SJCRH30 (cell line): Measurements from ENCODE around the gene DNAH17. TPM values are rescaled to one million over a fixed set of nuclear protein-coding genes. Genes with fewer than 3 reads are reported as not detected.

Source experiments
- DNase-seq, 2 experiments: peaks; one replicate each; pipeline ENCODE4 v3.0.0-alpha.2; 2015 to 2020
- H3K27ac ChIP-seq: fragments of 250-450 bp; sonication (Bioruptor Pico); 2 replicates; pipeline ENCODE4 v1.5.1; 2020; ENCODE audit warnings: mild to moderate bottlenecking, moderate library complexity
- H3K27me3 ChIP-seq: fragments of 250-450 bp; sonication (Bioruptor Pico); 2 replicates; pipeline ENCODE4 v1.5.1; 2020; ENCODE audit warnings: mild to moderate bottlenecking, moderate library complexity
- H3K36me3 ChIP-seq: fragments of 250-450 bp; sonication (Bioruptor Pico); 2 replicates; pipeline ENCODE4 v1.5.1; 2020; ENCODE audit warnings: mild to moderate bottlenecking, moderate library complexity
- H3K4me1 ChIP-seq: fragments of 250-450 bp; sonication (Bioruptor Pico); 2 replicates; pipeline ENCODE4 v1.5.1; 2020; ENCODE audit warnings: mild to moderate bottlenecking, moderate library complexity
- H3K4me3 ChIP-seq: fragments of 250-450 bp; sonication (Bioruptor Pico); 2 replicates; pipeline ENCODE4 v1.5.1; 2020; ENCODE audit warnings: mild to moderate bottlenecking, moderate library complexity
- H3K9me3 ChIP-seq: fragments of 250-450 bp; sonication (Bioruptor Pico); replicated peaks from 2 replicates; pipeline ENCODE4 v1.5.1; 2020; ENCODE audit warnings: mild to moderate bottlenecking, moderate library complexity
- total RNA-seq: library from RNA; depleted of rRNA; stranded (reverse); fragments of >200 nt; shearing (Covaris generic); gene quantifications from 2 replicates; pipeline ENCODE4 v1.2.3, GENCODE V29; 2014

Gene DNAH17
- total RNA-seq, 1 experiment from 2014 or later, result 3.1 TPM

DNA sequence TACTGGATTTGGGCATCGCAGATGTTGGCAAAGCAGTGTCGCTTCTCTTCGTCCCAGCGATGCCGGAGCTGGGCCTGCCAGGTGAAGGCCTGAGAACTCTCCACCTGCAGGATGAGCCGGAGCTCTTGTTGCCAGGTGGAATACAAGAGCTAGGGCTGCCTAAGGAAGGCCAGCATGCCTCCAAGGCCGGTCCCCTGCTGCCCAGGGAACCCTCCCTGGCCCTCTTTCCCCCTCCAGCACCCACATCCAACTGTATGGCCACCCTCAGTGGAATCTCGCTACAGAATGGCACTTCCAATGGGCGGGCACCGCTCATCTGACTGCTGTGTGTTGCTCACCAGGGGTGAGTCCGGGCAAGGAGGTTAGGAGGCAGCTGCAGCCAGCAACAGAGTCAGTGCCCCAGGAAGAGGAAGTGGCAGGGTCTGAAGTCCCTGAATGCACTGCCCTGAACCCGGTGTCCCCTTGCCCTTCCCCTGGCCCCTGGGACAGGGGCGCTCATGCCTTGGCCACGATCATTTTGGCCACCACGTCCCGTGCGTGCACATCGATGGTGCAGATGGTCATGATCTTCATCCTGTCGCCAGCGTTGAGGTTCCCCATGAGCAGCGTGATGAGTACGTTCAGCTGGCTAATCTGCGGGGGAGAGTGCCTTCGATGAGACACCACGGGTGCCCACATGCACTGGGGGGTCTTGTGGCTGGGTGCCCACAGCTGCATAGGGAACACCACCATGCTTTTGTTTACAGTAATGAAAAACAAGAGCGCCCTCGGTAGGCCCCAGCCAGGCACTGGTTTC, 75.8 kb downstream of the DNAH17 start:
- Histone ChIP-seq H3K4me3 (no peak overlapping the region), H3K36me3 (no peaks in the 10 kb centered on the region), H3K27ac (no peak overlapping the region), H3K4me1 (peaks cover 7% of the 10 kb centered on the region), H3K27me3 (no peaks in the 10 kb centered on the region), H3K9me3 (no peaks in the 10 kb centered on the region)
- peak in 1 of 2 experiments; percentile 39 for DNase-seq

DNA sequence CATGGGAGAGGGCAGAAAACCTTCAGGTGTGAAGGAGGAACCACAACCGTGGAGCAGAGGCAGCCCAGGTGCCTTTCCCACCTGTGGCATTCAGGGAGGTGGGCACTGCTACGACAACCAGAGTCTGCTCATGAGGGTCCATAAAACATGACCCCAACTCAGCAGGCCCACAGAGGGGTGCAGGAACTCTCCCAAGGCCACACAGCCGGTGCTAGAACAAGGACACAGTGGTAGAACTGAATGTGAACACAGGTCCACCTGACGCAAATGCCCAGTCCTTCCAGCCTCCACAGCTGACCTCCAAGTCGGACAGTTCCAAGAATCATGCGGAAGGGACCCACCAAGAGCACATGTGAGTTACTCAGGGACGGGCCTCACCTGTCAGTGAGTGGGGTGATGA, 76.4 kb downstream of the DNAH17 start:
- DNase-seq, result no peak
- no peak overlapping the region for H3K27ac ChIP-seq
- peaks cover 7% of the 10 kb centered on the region for H3K4me1 ChIP-seq
- H3K36me3 ChIP-seq, result no peaks in the 10 kb centered on the region
- H3K4me3 ChIP-seq, result no peak overlapping the region
- H3K27me3 ChIP-seq, result no peaks in the 10 kb centered on the region
- no peaks in the 10 kb centered on the region for H3K9me3 ChIP-seq

GRCh38 chr17:78499715-78500540, 77.3 kb downstream of the DNAH17 start:
- no peak for DNase-seq
- H3K4me3 ChIP-seq, result no peak overlapping the region

DNA sequence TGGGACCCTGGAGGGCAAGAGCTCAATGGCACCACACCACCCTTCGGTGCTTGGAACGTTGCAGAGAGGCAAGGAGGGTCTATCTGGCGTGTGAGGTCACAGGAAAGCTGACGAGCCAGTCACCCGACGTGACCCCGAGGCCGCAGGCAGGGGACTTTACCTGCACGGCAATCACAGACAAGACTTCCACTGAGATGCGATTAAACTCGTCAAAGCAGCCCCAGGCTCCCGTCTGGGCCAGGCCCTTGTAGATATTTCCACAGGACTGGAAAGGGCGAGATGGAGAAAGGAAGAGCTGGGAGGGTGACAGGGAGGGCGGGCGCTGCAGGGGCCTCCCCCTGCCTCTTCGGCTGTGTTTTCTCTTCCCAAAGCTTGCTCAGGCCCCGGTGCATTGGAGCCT, 78.3 kb downstream of the DNAH17 start:
- H3K27ac ChIP-seq, result no peak overlapping the region
- no peak for DNase-seq
- peaks cover 7% of the 10 kb centered on the region for H3K4me1 ChIP-seq
- H3K4me3 ChIP-seq, result no peak overlapping the region
- no peaks in the 10 kb centered on the region for H3K36me3 ChIP-seq
- no peaks in the 10 kb centered on the region for H3K9me3 ChIP-seq
- no peaks in the 10 kb centered on the region for H3K27me3 ChIP-seq

More at GRCh38 chr17:78499715-78500540, 77.3 kb downstream of the DNAH17 start:
- H3K36me3 ChIP-seq, result no peaks in the 10 kb centered on the region
- H3K27ac ChIP-seq, result no peak overlapping the region
- H3K9me3 ChIP-seq, result no peaks in the 10 kb centered on the region
- H3K4me1 ChIP-seq, result peaks cover 7% of the 10 kb centered on the region
- H3K27me3 ChIP-seq, result no peaks in the 10 kb centered on the region

DNA sequence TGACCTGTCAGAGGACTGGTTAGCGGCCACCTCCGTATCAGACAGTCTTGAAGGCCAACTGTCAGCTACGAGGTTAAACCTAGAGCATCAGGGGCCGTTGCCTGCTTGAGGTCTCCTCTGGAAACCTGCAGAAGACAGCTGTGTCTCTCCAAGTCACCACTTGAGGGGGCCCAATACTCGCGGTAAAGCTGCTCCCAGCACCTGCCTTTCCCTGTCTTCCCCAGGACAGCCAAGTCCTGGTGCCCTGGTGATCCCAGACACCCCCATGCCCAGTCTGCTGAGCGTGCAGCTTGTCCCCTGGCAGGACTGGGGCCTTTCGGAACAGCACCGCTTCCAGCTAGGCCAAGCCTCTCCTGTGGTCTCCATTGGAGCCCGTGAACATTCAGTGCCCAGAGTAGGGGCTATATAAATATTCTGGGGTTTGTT, 80.1 kb downstream of the DNAH17 start:
- H3K36me3 ChIP-seq, result no peaks in the 10 kb centered on the region
- H3K27ac ChIP-seq, result peak overlapping the region; percentile 4; the same call in 1 of the 2 replicates
- H3K4me1 ChIP-seq, result peaks cover 7% of the 10 kb centered on the region
- H3K4me3 ChIP-seq, result no peak overlapping the region
- H3K27me3 ChIP-seq, result no peaks in the 10 kb centered on the region
- no peaks in the 10 kb centered on the region for H3K9me3 ChIP-seq
- peak; percentile 93 to 98 for DNase-seq

- DNase-seq, result no peak
- no peaks in the 10 kb centered on the region for H3K36me3 ChIP-seq
- H3K4me1 ChIP-seq, result peaks cover 4% of the 10 kb centered on the region
- H3K27me3 ChIP-seq, result no peaks in the 10 kb centered on the region
- no peak overlapping the region for H3K27ac ChIP-seq
- no peak overlapping the region for H3K4me3 ChIP-seq
- no peaks in the 10 kb centered on the region for H3K9me3 ChIP-seq
These were observed 80.9 kb downstream of the DNAH17 start for GRCh38 chr17:78496311-78496710.

GRCh38 chr17:78495634-78496033, 81.6 kb downstream of the DNAH17 start:
- no peaks in the 10 kb centered on the region for H3K9me3 ChIP-seq
- no peaks in the 10 kb centered on the region for H3K27me3 ChIP-seq
- no peak for DNase-seq
- H3K36me3 ChIP-seq, result no peaks in the 10 kb centered on the region
- no peak overlapping the region for H3K27ac ChIP-seq
- peaks cover 4% of the 10 kb centered on the region for H3K4me1 ChIP-seq
- no peak overlapping the region for H3K4me3 ChIP-seq

GRCh38 chr17:78494696-78495330, 82.4 kb downstream of the DNAH17 start:
- Histone ChIP-seq H3K27ac (no peak overlapping the region), H3K4me3 (no peak overlapping the region), H3K36me3 (no peaks in the 10 kb centered on the region), H3K4me1 (peaks cover 4% of the 10 kb centered on the region), H3K9me3 (no peaks in the 10 kb centered on the region), H3K27me3 (no peaks in the 10 kb centered on the region)
- no peak for DNase-seq

DNA sequence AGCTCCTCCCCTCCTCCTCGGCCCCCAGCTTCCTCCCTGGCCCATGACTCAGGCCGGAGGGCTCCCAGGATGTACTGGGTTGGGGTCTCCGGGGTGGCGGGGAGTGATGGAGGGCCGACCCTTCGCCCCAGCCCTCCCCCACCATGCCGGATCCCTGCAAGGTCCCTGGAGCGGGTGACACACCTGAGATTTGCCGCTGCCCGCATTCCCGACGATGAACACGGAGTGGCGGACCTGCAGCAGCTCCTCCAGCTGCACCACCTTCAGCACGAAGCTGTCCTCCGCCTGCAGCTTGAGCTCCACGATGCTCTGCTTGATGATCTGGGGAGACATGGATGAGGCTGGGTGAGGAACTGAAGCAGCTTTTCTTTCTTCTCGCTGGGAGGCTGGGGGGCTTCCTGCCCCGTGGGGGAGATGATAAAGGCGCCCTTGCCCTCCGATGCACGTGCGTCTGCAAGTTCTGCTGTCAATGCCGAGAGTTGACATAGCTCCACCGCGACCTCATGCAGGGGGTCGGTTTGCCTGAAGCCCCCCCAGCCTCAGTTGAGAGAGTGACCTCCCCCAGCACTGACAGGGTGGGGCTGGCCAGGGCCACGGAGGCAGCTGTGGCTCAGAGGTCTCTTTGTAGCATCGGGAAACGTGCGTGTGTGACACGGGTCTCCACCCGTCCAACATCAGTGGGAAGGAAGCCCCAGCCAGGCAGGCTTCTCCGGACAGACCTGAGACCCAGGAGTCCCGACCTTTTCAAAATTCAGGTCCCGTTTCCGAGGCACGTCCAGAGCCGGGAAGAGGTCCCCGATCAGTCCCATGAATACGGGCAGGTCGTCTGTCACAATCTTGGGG, 83.1 kb downstream of the DNAH17 start:
- peaks cover 4% of the 10 kb centered on the region for H3K4me1 ChIP-seq
- no peak for DNase-seq
- no peak overlapping the region for H3K4me3 ChIP-seq

GRCh38 chr17:78493450-78493849, 83.7 kb downstream of the DNAH17 start:
- H3K27ac ChIP-seq, result no peak overlapping the region
- no peak overlapping the region for H3K4me3 ChIP-seq
- H3K4me1 ChIP-seq, result peaks cover 4% of the 10 kb centered on the region
- H3K9me3 ChIP-seq, result no peaks in the 10 kb centered on the region
- no peaks in the 10 kb centered on the region for H3K36me3 ChIP-seq
- no peaks in the 10 kb centered on the region for H3K27me3 ChIP-seq
- no peak for DNase-seq

More for the DNA sequence above, 83.1 kb downstream of the DNAH17 start:
- no peaks in the 10 kb centered on the region for H3K36me3 ChIP-seq
- no peaks in the 10 kb centered on the region for H3K27me3 ChIP-seq
- no peak overlapping the region for H3K27ac ChIP-seq
- H3K9me3 ChIP-seq, result no peaks in the 10 kb centered on the region

DNA sequence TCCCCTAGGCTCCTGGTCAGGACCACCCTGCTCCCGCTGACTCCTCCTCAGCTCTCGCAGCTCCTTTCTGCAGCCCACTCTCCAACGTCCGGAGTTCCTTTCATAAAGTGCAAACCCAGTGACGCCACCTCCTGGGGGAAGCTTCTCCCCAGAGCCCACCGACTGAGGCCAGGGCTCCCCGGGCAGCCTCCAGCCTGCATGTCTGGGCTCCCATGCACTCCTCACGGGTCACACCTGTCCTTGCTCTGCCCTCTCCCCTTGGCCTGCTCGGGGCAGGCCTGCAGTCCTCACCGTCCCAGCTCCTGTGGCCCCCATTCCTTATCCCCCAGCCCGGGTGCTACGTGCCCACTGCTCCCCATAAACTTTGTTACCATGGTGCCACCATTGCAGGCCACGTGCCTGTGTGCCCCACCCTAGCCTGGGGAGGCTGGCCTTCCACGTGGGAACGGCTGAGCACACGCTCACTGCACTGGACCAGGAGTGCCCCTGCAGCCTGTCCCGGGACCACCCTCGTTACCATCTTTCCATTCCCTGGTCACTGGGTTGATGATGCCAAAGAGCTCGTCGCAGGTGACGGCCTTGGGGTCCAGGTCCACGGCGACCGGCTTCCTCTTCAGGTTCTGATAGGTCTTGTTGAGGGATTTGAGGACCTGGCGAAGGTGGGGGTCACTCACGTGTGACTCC, 84.9 kb downstream of the DNAH17 start:
- peak in 1 of 2 experiments; percentile 37 for DNase-seq
- H3K27ac ChIP-seq, result no peak overlapping the region
- peaks cover 1% of the 10 kb centered on the region for H3K4me1 ChIP-seq
- no peak overlapping the region for H3K4me3 ChIP-seq
- H3K36me3 ChIP-seq, result no peaks in the 10 kb centered on the region
- H3K9me3 ChIP-seq, result no peaks in the 10 kb centered on the region
- no peaks in the 10 kb centered on the region for H3K27me3 ChIP-seq

DNA sequence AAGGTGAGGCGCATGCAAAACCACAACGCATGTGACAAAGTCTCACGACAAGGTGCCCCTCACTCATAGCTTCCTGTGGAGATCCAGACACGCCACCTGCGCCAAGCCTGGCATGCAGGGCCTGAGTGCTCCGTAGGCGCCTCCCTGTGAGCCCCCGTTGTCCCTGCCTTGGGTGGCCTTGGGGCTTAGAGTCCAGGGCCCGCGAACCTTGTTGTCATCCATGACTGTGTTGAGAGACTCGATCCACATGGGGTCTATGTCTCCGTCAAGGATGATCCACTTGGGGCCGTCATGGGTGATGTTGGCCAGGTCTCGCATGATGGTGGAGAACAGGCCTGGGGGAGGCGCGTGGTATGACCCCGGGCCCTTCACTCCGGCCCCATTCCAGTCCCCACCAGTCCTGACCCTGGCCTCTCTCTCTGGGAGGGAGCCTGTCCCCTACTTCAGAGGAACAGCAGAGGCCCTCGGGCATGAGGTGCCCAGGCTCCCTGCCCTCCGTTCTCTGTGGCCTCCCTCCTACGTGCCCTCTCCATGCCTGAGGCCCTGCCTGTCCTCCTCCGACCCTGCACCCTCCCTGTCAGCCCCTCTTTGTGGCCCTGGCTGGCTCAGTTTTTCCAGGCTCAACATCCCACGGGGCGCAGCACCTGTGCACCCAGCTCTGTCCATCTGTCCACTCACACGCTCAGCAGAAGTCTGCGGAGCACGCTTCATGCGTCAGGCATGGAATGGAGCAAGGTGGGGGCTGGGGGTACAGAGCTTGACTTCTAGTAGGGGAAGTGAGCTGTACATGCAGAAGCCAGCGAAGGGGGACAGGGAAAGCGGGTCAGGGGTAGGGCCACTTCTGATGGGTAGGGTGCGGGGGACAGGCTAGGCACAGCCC, 85.7 kb downstream of the DNAH17 start:
- Histone ChIP-seq H3K27ac (no peak overlapping the region), H3K4me3 (no peak overlapping the region), H3K27me3 (no peaks in the 10 kb centered on the region), H3K36me3 (no peaks in the 10 kb centered on the region), H3K9me3 (no peaks in the 10 kb centered on the region), H3K4me1 (no peaks in the 10 kb centered on the region)
- no peak for DNase-seq

GRCh38 chr17:78490673-78491072, 86.5 kb downstream of the DNAH17 start:
- Histone ChIP-seq H3K27me3 (no peaks in the 10 kb centered on the region), H3K4me1 (no peaks in the 10 kb centered on the region), H3K27ac (no peak overlapping the region), H3K36me3 (no peaks in the 10 kb centered on the region), H3K9me3 (no peaks in the 10 kb centered on the region), H3K4me3 (no peak overlapping the region)
- DNase-seq, result no peak
